MM.1S (cell line): ENCODE data around the gene PHKG1.
"Not testable (repeated sequence)": the region's sequence is repeated elsewhere in the genome, so short reads cannot be mapped to it uniquely, and the experiment has no call there.

ENCODE experiments used
- DNase-seq: peaks from one replicate; pipeline ENCODE4 v3.0.0-alpha.2; 2015
- H2AFZ ChIP-seq: fragments of 300-600 bp; sonication (generic); 2 replicates; pipeline ENCODE4 v1.6.0; 2016; ENCODE audit warnings: antibody characterized with exemption, low read length
- H3F3A ChIP-seq: fragments of 300-600 bp; sonication (generic); 2 replicates; pipeline ENCODE4 v1.6.1; 2016; ENCODE audit warnings: mild to moderate bottlenecking, antibody characterized with exemption, low read length, moderate library complexity, mixed read lengths; ENCODE audit not compliant: insufficient read depth
- H3K27ac ChIP-seq: fragments of 300-600 bp; sonication (generic); 2 replicates; pipeline ENCODE4 v1.5.1; 2016; ENCODE audit warnings: mild to moderate bottlenecking, low read length
- H3K27me3 ChIP-seq: fragments of 300-600 bp; sonication (generic); replicated peaks from 2 replicates; pipeline ENCODE4 v1.6.0; 2016; ENCODE audit warnings: low read length; ENCODE audit not compliant: insufficient read depth
- H3K36me3 ChIP-seq: fragments of 300-600 bp; sonication (generic); replicated peaks from 2 replicates; pipeline ENCODE4 v1.6.1; 2016; ENCODE audit warnings: mild to moderate bottlenecking, low read length, mixed read lengths; ENCODE audit not compliant: insufficient read depth
- H3K4me1 ChIP-seq: fragments of 300-600 bp; sonication (generic); 2 replicates; pipeline ENCODE4 v1.6.1; 2016; ENCODE audit warnings: low read length, mixed read lengths
- H3K4me2 ChIP-seq: fragments of 300-600 bp; sonication (generic); 2 replicates; pipeline ENCODE4 v1.6.0; 2016; ENCODE audit warnings: low read depth, low read length
- H3K4me3 ChIP-seq: fragments of 300-600 bp; sonication (generic); 2 replicates; pipeline ENCODE4 v1.5.1; 2016; ENCODE audit warnings: low read length, mixed read lengths
- H3K79me2 ChIP-seq: fragments of 300-600 bp; sonication (generic); 2 replicates; pipeline ENCODE4 v1.6.1; 2016; ENCODE audit warnings: mixed run types, low read length, mixed read lengths
- H3K9ac ChIP-seq: fragments of 300-600 bp; sonication (generic); 2 replicates; pipeline ENCODE4 v1.6.1; 2016; ENCODE audit warnings: low read length, mixed read lengths
- H3K9me2 ChIP-seq: fragments of 300-600 bp; sonication (generic); replicated peaks from 2 replicates; pipeline ENCODE4 v1.6.1; 2016; ENCODE audit warnings: mild to moderate bottlenecking, low read length, mixed read lengths; ENCODE audit not compliant: insufficient read depth
- H3K9me3 ChIP-seq: fragments of 300-600 bp; sonication (generic); replicated peaks from 2 replicates; pipeline ENCODE4 v1.6.1; 2016; ENCODE audit warnings: mild to moderate bottlenecking, low read length, mixed read lengths; ENCODE audit not compliant: insufficient read depth
- H4K20me1 ChIP-seq: fragments of 300-600 bp; sonication (generic); 2 replicates; pipeline ENCODE4 v1.6.1; 2016; ENCODE audit warnings: mild to moderate bottlenecking, low read length, moderate library complexity, mixed read lengths; ENCODE audit not compliant: insufficient read depth
- EZH2 ChIP-seq: fragments of 300-600 bp; sonication (generic); optimal IDR thresholded peaks from 2 replicates; pipeline ENCODE3; 2017; ENCODE audit warnings: low read depth, mild to moderate bottlenecking, antibody characterized with exemption, low read length, mixed read lengths
- EZH2phosphoT487 ChIP-seq: fragments of 300-600 bp; sonication (generic); IDR thresholded peaks from 2 replicates; pipeline ENCODE4 v1.6.1; 2018; ENCODE audit warnings: antibody characterized with exemption, low read length
- TF ChIP-seq, protein P1 (sequence below): fragments of 300-600 bp; sonication (generic); IDR thresholded peaks from 2 replicates; pipeline ENCODE4 v1.5.1; 2016; ENCODE audit warnings: antibody characterized with exemption, low read length, mixed read lengths

PHKG1 gene

DNA sequence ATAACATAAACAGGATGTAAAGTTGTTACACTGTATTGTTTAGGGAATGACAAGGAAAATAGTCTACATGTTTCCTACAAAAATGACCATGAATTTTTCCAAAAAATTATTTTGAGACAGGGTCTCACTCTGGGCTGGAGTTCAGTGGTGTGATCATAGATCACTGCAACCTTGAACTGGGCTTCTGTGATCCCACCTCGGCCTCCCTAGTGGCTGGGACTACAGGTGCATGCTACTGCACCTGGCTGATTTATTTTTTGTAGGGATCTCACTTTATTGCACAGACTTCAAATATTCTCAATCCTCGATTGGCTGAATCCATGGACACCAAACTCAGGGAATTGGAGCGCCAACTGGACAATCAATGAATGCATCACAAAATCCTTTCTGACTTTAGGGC is 6.9 kb upstream of the PHKG1 start:
- no peak overlapping the region for H3K4me2 ChIP-seq
- H4K20me1 ChIP-seq, result no peaks in the 10 kb centered on the region
- no peaks in the 10 kb centered on the region for H3K27me3 ChIP-seq
- peaks cover 21% of the 10 kb centered on the region for H3K36me3 ChIP-seq
- no peak for DNase-seq
- H3K4me1 ChIP-seq, result peaks cover 6% of the 10 kb centered on the region; the same call in 1 of the 2 replicates
- H2AFZ ChIP-seq, result no peak overlapping the region
- H3K9ac ChIP-seq, result no peak overlapping the region
- H3K4me3 ChIP-seq, result no peak overlapping the region
- peaks cover 26% of the 10 kb centered on the region for H3K79me2 ChIP-seq
- no peaks in the 10 kb centered on the region for H3K9me2 ChIP-seq
- H3F3A ChIP-seq, result peaks cover 31% of the 10 kb centered on the region
- TF ChIP-seq EZH2 (no peak), EZH2phosphoT487 (no peak)
- TF ChIP-seq, protein P1, sequence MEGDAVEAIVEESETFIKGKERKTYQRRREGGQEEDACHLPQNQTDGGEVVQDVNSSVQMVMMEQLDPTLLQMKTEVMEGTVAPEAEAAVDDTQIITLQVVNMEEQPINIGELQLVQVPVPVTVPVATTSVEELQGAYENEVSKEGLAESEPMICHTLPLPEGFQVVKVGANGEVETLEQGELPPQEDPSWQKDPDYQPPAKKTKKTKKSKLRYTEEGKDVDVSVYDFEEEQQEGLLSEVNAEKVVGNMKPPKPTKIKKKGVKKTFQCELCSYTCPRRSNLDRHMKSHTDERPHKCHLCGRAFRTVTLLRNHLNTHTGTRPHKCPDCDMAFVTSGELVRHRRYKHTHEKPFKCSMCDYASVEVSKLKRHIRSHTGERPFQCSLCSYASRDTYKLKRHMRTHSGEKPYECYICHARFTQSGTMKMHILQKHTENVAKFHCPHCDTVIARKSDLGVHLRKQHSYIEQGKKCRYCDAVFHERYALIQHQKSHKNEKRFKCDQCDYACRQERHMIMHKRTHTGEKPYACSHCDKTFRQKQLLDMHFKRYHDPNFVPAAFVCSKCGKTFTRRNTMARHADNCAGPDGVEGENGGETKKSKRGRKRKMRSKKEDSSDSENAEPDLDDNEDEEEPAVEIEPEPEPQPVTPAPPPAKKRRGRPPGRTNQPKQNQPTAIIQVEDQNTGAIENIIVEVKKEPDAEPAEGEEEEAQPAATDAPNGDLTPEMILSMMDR, result 0 out of 2 replicates have a peak, but pooled peaks have one; percentile 5
- no peaks in the 10 kb centered on the region for H3K9me3 ChIP-seq
- H3K27ac ChIP-seq, result no peak overlapping the region

DNA sequence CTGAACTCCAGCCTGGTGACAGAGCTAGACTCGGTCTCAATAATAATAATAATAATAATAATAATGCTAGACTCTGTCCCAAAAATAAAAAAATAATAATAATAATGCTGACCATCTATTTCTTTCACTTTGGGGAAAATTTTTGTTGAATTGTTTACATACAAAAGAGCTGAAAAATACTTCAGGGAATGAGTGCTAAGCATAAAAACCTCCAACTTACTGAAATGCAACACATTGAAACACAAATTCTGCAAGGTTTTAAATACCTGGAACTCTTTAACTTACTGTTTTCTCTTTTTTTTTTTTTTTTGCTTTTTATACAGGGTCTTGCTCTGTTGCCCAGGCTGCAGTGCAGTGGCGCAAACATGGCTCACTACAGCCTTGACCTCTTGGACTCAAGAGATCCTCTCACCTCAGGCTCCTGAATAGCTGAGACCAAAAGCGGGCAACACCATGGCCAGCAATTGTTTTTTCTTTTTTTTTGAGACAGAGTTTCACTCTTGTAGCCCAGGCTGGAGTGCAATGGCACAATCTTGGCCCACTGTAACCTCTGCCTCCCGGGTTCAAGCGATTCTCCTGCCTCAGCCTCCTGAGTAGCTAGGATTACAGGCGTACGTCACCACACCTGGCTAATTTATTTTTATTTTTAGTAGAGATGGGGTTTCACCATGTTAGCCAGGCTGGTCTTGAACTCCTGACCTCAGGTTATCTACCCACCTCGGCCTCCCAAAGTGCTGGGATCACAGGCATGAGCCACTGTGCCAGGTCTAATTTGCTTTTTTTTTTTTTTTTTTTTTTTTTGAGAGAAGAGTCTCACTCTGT is 5.6 kb upstream of the PHKG1 start:
- Histone ChIP-seq H3K4me2 (peak overlapping the region; percentile 15; the same call in 1 of the 2 replicates), H3K79me2 (peaks cover 14% of the 10 kb centered on the region), H3K27ac (peak overlapping the region; percentile 57; the same call in 1 of the 2 replicates), H3F3A (peaks cover 28% of the 10 kb centered on the region), H3K36me3 (peaks cover 17% of the 10 kb centered on the region)
- not testable (repeated sequence) for H4K20me1 ChIP-seq, H3K4me3 ChIP-seq, H2AFZ ChIP-seq, H3K9ac ChIP-seq, DNase-seq, H3K9me2 ChIP-seq, H3K4me1 ChIP-seq, H3K27me3 ChIP-seq, H3K9me3 ChIP-seq

DNA sequence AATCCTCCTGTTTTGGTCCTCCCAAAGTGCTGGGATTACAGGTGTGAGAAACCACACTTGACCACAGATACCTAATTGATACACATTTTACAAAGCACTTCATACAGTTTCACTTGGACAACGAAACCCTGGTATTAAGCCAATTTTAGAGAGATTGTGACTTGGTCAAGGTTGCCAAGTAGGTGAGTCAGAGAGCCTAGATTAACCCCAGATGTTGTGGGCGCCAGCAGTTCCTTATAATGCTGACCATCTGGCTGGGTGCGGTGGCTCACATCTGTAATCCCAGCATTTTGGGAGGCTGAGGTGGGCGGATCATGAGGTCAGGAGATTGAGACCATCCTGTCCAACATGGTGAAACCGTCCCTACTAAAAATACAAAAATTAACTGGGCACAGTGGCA is 4.9 kb upstream of the PHKG1 start:
- H3K9me2 ChIP-seq, result no peaks in the 10 kb centered on the region
- no peaks in the 10 kb centered on the region for H3K9me3 ChIP-seq
- peaks cover 6% of the 10 kb centered on the region; the same call in 1 of the 2 replicates for H3K4me1 ChIP-seq
- H3K4me3 ChIP-seq, result no peak overlapping the region
- peak overlapping the region; percentile 57; the same call in 1 of the 2 replicates for H3K27ac ChIP-seq
- no peak overlapping the region for H3K9ac ChIP-seq
- peaks cover 11% of the 10 kb centered on the region for H3K36me3 ChIP-seq
- no peak overlapping the region for H3K4me2 ChIP-seq
- H3F3A ChIP-seq, result peaks cover 24% of the 10 kb centered on the region
- no peaks in the 10 kb centered on the region for H3K27me3 ChIP-seq
- TF ChIP-seq EZH2phosphoT487 (no peak), EZH2 (no peak)
- TF ChIP-seq, protein P1, result no peak
- peak; percentile 71 for DNase-seq
- H3K79me2 ChIP-seq, result peaks cover 7% of the 10 kb centered on the region
- no peaks in the 10 kb centered on the region for H4K20me1 ChIP-seq
- H2AFZ ChIP-seq, result no peak overlapping the region

DNA sequence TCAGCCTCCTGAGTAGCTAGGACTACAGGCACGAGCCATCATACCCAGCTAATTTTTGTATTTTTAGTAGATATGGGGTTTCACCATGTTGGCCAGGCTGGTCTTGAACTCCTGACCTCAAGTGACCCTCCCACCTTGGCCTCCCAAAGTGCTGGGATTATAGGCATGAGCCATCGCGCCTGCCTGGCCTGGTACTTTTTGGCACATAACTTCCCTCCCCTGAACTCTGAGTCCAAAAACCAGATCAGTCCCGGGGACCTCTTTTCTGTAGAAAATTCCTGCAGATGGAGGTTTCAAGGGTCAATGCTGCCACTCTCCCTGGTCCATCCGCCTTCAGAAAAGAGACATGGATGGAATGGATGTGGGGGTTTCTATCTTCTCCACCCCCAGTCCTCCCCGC is 364 bp downstream of the PHKG1 start:
- not testable (repeated sequence) for H3K27ac ChIP-seq, H3K9ac ChIP-seq

More for the DNA sequence above, 364 bp downstream of the PHKG1 start:
- not testable (repeated sequence) for H3K36me3 ChIP-seq, H3K9me3 ChIP-seq, H3K9me2 ChIP-seq, H3K27me3 ChIP-seq, H4K20me1 ChIP-seq, H3K4me2 ChIP-seq, H2AFZ ChIP-seq, H3K4me3 ChIP-seq, H3F3A ChIP-seq, H3K4me1 ChIP-seq, DNase-seq, H3K79me2 ChIP-seq
